Suppressor macrophage treated with lipopolysaccharide for 4 hours (primary cell): ENCODE measurements around the gene BNC2.

Experiments
- DNase-seq: peaks from one replicate; pipeline ENCODE4 v3.0.0-alpha.2; 2020

Gene BNC2

GRCh38 chr9:16530669-16531642 lies 339.5 kb downstream of the BNC2 start:
- DNase-seq = peak; percentile 5

- no peak for DNase-seq
These were observed 342.9 kb downstream of the BNC2 start for GRCh38 chr9:16527573-16527972.

DNA sequence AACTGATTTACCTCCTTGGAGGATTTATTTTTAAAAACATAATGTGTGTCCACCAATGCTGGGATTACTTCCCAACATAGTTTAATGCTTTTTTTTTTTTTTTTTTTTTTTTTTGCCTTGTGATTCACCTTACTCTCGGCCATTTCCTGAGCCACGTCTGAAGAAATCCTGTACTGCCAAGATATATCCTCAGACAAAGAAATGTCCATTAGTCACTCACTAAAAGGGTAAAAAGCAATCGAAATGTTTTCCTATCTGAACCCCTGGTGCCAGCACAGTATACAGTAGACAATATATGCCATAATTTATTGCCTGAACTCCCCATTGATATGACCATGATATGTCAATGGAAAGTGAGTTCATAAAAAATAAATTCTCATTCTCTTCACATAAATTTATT lies 344.1 kb downstream of the BNC2 start:
- DNase-seq = no peak

GRCh38 chr9:16524823-16525222 lies 345.6 kb downstream of the BNC2 start:
- no peak for DNase-seq

- DNase-seq = no peak
These were observed 346.4 kb downstream of the BNC2 start for GRCh38 chr9:16524078-16524477.

GRCh38 chr9:16521868-16522411 lies 348.5 kb downstream of the BNC2 start:
- peak; percentile 54 for DNase-seq

- no peak for DNase-seq
These were observed 351.5 kb downstream of the BNC2 start for GRCh38 chr9:16519001-16519400.

DNA sequence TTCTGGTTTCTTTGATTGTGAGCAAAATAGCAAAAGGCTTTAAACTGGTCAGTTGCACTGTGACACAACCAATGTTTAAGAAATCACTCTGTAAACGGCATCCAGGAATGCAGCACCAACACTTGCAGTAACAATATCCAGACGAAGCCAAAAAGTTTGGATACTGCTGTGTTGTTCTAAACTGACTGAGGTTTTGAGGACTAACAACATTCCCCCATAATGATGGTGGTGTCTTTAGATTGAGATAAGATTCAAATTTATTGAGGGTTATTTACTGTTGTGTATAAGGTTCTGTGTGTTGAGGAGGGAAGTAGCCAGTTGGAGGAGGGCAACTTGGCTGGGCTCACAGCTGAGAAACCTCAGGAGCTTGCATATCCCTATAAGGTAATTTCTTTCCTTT lies 353.6 kb downstream of the BNC2 start:
- no peak for DNase-seq

- peak; percentile 10 for DNase-seq
These were observed 354.6 kb downstream of the BNC2 start for GRCh38 chr9:16515879-16516301.

- no peak for DNase-seq
These were observed 355.3 kb downstream of the BNC2 start for GRCh38 chr9:16515207-16515606.

DNA sequence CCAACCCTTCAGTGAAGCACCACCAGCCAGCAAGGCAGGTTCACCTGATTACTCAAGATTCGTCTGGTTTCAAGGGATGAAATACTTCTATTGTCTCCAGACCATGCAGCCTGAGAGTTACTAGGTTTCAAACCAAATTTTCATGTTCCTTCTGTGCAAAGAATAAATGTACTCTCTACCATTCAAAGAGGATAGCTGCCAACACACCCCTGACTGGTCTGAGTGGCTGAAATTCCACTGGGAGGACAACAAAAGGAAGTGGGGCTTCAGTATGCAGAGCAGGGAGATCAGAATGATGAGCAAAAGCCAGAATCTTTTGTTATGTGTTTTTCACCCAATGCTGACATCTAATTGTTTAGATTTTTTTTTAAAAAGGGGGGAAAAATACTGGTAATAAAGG lies 356.3 kb downstream of the BNC2 start:
- DNase-seq = no peak

- no peak for DNase-seq
These were observed 358.2 kb downstream of the BNC2 start for GRCh38 chr9:16512281-16512680.

- DNase-seq = no peak
These were observed 360.0 kb downstream of the BNC2 start for GRCh38 chr9:16510482-16510881.

- no peak for DNase-seq
These were observed 360.5 kb downstream of the BNC2 start for GRCh38 chr9:16509997-16510396.

DNA sequence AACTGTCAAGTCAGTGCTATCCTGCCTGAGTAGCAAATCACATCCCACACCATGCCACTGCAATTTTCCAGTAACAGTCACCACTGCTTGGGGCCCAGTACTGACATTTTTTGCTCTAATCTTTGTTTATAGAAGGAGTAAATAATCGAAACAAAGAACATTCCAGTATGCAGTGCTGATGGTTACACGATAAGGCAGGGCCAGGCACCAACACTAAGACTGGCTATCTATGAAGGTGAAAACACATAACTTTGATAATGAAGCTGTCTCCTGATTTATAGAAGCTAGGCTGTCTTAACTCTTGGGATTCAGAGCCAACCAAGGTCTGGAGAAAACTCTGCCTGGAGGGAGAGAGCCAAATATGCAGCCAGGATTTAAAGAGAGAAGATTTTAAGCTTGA lies 365.3 kb downstream of the BNC2 start:
- no peak for DNase-seq

DNA sequence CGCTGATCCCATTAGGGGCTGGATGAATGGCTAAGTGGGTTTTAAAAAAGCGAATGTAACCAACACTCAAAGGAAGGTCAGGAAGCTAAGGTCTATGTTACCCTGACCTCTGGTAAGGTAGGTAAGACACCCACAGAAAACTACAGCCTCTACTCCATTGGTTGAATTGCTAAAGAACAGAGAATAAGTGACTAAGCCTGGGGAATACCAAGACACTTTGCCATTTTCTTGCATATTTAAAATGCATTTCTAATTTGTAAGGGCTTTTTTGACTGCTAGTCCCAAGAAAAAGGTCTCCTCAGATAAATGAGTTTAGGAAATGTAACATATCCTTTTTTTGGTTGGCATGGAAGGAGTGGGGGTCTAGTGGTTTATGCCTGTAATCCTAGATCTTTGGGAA lies 368.7 kb downstream of the BNC2 start:
- DNase-seq = no peak

DNA sequence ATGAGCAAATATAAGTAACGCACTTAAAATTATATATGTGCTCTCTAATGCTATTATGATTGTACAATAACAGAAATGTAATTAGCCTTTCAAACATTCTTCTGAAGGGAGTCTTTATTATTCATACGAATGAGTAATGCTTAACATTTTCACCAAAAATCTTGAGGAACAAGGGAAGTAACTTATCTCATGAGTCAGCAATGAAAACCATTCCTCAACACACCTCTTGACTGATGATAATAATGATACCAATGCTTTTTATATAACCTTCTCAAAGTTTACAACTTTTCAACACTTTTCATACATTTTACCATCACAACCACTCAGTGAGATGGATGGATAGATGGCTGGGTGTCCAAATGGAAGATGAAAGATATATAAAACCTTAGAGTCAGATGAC lies 369.3 kb downstream of the BNC2 start:
- DNase-seq = no peak

GRCh38 chr9:16500386-16500785 lies 370.1 kb downstream of the BNC2 start:
- DNase-seq = no peak

DNA sequence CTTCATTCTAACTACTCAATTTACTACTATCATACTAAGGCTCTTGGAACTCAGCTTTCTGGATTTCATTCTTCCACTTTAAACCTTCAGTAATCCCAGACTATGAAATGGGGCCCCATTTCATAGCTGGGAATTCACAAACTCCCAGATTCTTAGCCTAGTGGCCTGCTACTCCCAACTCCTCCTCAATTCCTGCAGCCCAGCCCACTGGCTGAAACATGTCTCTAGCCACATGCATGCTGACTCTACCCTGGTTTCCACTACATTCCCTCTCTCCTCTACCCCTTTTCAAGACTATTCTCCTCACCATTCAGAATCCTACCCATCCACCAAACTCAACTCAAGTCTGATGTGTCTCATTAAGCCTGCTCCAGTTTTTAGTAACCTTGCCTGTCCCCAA lies 370.6 kb downstream of the BNC2 start:
- DNase-seq = no peak

GRCh38 chr9:16496908-16497307 lies 373.6 kb downstream of the BNC2 start:
- no peak for DNase-seq

GRCh38 chr9:16487915-16488314 lies 382.6 kb downstream of the BNC2 start:
- DNase-seq = no peak

DNA sequence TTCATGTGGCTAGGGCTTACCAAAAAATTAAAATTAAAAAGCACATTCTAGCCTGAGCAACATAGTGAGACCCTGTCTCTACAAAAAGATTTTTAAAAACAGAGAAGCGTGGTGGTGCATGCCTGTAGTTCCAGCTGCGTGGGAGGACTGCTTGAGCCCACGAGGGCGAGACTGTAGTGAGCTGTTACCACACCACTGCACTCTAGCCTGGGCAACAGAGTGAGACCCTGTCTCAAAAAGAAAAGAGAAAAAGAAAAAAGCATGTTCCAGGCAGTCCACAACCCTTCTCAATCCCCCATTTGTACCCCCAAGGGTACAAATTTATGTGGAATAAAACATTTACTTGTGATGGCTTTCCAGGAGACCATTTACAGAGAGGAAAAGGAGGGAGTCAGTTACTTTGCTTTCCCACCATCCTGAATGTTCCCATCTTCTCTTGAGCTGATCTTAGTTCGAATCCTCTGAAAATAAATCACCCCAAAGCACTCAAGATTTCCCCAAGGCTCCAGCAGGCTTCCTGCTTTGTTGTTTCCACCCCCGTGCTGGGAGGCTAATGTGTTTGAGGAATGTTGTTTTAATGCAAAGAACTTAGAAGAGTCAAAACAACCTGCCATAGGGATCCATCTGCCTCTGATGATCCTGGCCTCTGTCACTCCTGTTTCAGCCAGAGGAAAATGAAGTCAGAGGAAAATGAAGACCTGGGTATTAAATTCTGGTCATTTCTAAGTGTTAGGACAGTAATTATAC lies 384.7 kb downstream of the BNC2 start:
- no peak for DNase-seq

DNA sequence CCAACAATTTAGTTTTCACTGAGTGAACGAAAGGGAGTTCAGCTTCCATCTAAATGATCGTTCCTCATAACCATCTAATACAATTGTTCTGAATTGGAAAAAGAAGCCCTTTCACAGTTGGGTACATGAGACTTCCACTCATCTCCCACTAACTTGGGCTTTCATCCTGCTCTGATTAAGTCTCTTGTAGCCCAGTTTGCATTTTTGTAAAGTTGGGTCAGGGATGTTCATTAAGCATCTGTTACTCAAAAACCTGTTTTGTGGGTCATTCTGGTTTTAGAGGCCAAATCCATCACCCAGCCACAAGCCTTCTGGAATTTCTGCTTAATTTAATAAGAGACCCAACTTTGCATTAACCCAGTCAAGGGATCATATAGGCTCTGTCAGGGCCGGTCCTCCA lies 385.3 kb downstream of the BNC2 start:
- DNase-seq = no peak

GRCh38 chr9:16484744-16485143 lies 385.7 kb downstream of the BNC2 start:
- no peak for DNase-seq
